Type B pancreatic cell (in vitro differentiated cells): ENCODE data around the gene ITPA. TPM values are rescaled to one million over a fixed set of nuclear protein-coding genes. Genes with fewer than 3 reads are reported as not detected.
"Not testable (repeated sequence)": the region's sequence is repeated elsewhere in the genome, so short reads cannot be mapped to it uniquely, and the experiment has no call there.

Experiments used
- DNase-seq: peaks from one replicate; pipeline ENCODE4 v3.0.0; 2021; ENCODE audit warnings: mixed read lengths; ENCODE audit not compliant: unreplicated experiment; ENCODE audit errors: extremely low spot score
- H3K27ac Mint-ChIP-seq: 2 replicates; pipeline ENCODE4 v1.8.0; 2021; ENCODE audit warnings: mild to moderate bottlenecking, mixed read lengths
- H3K27me3 Mint-ChIP-seq: 2 replicates; pipeline ENCODE4 v1.8.0; 2021; ENCODE audit warnings: mixed read lengths
- H3K36me3 Mint-ChIP-seq: 2 replicates; pipeline ENCODE4 v1.8.0; 2021; ENCODE audit warnings: mixed read lengths
- H3K4me1 Mint-ChIP-seq: one replicate; pipeline ENCODE4 v1.8.0; 2021; ENCODE audit warnings: mixed read lengths; ENCODE audit not compliant: unreplicated experiment
- H3K4me3 Mint-ChIP-seq: 2 replicates; pipeline ENCODE4 v1.8.0; 2021; ENCODE audit warnings: mild to moderate bottlenecking, mixed read lengths
- H3K9me3 Mint-ChIP-seq: 2 replicates; pipeline ENCODE4 v1.8.0; 2021; ENCODE audit warnings: mixed read lengths
- total RNA-seq: library from RNA; stranded (reverse); gene quantifications from 2 replicates; pipeline ENCODE4 v1.2.1, GENCODE V29; 2021; ENCODE audit warnings: low replicate concordance
- TF ChIP-seq, protein P1 (sequence below): fragments of 200-600 bp; sonication (generic); conservative IDR thresholded peaks from 2 replicates; pipeline ENCODE4 v1.5.0; 2021; ENCODE audit warnings: antibody characterized with exemption, mild to moderate bottlenecking

Gene ITPA
- total RNA-seq, 1 donor from 2014 or later, result 59.7 TPM

DNA sequence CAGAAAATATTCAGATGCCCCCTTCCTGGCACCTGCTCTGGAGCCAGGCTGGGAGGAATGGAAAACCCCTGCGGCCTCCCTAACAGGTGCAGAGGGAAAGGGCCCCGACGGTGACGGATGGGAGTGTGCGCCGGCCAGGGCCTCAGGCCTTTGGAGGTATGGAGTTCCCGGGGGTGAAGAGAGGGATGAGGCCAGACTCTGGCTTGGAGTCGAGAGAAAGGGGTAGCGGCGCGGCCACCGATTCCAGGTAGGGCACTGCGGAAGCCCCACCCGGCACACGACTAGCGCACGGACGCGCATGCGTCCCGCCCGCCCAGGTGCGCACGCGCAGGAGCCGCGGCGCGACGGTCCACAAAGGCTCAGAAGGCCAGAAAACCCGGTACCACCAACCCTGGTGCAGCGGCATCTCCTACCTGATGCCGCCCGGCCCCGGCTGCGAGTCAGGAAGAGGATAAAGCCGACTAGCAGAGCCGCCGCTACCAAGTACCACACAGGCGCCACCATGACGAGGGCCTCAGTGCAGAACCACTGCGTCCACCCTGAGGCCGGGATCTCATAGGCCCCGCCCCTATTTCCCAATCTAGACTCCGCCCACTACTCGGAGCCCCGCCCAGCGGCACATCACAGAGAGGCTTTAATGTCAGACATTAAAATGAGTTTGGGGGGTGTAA is 5.0 kb upstream of the ITPA start, which contains the start of gene DDRGK1:
TSS of gene DDRGK1 (minus strand) at position 559 of the 671 bp plus-strand sequence. CDS start at position 504, 55 bp downstream.
- H3K36me3 Mint-ChIP-seq, result peaks cover 14% of the 10 kb centered on the region
- no peaks in the 10 kb centered on the region for H3K9me3 Mint-ChIP-seq
- H3K4me1 Mint-ChIP-seq, result peaks cover 14% of the 10 kb centered on the region
- DNase-seq, result peak; percentile 87
- H3K27ac Mint-ChIP-seq, result peak within 1 kb of the TSS; percentile 93
- TF ChIP-seq, protein P1, sequence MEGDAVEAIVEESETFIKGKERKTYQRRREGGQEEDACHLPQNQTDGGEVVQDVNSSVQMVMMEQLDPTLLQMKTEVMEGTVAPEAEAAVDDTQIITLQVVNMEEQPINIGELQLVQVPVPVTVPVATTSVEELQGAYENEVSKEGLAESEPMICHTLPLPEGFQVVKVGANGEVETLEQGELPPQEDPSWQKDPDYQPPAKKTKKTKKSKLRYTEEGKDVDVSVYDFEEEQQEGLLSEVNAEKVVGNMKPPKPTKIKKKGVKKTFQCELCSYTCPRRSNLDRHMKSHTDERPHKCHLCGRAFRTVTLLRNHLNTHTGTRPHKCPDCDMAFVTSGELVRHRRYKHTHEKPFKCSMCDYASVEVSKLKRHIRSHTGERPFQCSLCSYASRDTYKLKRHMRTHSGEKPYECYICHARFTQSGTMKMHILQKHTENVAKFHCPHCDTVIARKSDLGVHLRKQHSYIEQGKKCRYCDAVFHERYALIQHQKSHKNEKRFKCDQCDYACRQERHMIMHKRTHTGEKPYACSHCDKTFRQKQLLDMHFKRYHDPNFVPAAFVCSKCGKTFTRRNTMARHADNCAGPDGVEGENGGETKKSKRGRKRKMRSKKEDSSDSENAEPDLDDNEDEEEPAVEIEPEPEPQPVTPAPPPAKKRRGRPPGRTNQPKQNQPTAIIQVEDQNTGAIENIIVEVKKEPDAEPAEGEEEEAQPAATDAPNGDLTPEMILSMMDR, result no peak
- H3K4me3 Mint-ChIP-seq, result peak within 1 kb of the TSS; percentile 96
- H3K27me3 Mint-ChIP-seq, result no peaks in the 10 kb centered on the region

DNA sequence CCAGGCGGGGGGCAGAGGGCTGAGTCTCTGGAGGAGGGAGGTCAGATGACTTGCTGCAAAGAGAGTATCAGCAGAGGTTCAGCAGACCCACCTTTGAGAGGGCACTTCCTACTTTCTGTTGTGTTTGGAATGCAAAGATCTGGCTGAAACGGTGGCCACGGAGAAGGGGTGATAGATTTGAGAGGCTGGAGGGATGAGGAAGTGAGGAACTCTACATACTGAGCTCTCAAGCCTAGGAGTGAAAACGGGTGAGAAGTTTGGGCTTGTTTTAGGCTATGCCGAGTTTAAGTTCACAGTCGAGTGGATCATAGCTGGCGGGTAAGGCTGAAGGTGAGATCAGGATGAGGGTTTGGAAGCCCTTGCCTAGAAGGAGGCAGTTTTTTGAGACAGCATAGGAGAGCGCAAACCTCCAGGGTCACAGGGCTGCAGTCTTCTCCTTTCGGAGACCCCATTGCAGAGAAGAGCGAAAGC is 477 bp upstream of the ITPA start:
- peaks cover 10% of the 10 kb centered on the region for H3K4me1 Mint-ChIP-seq
- TF ChIP-seq, protein P1, result no peak
- H3K36me3 Mint-ChIP-seq, result peaks cover 4% of the 10 kb centered on the region
- H3K4me3 Mint-ChIP-seq, result peak overlapping the region; percentile 93
- no peaks in the 10 kb centered on the region for H3K9me3 Mint-ChIP-seq
- peak overlapping the region; percentile 89 for H3K27ac Mint-ChIP-seq
- H3K27me3 Mint-ChIP-seq, result no peaks in the 10 kb centered on the region
- no peak for DNase-seq

DNA sequence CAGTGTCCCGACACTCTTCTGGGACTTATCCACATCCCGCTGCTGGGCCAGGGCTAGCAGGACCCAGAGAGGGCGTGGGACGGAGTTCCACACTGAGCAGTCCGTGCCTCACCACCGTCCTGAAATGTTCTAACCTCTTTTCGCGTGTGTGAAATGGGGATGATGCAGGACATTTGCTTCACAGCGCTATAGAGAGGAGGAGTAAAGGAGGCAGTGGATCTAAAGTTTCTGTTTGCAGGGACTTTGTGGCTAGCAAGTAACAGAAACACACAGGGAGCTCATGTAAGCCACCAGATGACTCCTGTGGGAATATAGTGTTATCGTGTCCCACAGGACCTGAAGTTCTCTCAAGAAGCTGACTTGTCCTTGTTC is 634 bp downstream of the ITPA start:
- DNase-seq, result no peak
- Mint-ChIP-seq H3K27me3 (no peaks in the 10 kb centered on the region), H3K4me1 (peaks cover 5% of the 10 kb centered on the region), H3K4me3 (peak overlapping the region; percentile 93), H3K27ac (peak overlapping the region; percentile 89), H3K36me3 (no peaks in the 10 kb centered on the region), H3K9me3 (no peaks in the 10 kb centered on the region)
- TF ChIP-seq, protein P1, result no peak

DNA sequence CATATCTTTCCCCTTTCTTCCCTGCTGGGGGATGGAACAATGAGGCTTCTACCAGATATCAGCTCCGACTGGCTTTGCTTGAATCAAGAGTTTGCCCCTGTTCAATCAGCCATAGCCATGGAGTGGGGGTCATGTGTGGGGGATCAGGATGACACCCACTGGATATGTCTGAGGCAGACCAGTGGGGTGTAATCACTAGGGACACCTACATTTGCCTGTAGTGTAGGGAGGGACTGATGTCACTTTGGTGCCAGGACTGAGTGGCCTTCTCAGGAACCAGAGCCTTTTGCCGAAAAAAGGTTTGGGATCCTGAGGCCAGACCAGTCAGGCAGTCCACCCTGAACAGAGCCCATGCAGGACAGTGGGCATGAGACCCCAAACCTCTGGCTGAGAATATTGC is 1.0 kb downstream of the ITPA start:
- Mint-ChIP-seq H3K4me3 (peak overlapping the region; percentile 93), H3K27ac (no peak overlapping the region), H3K27me3 (no peaks in the 10 kb centered on the region), H3K36me3 (no peaks in the 10 kb centered on the region), H3K4me1 (peaks cover 5% of the 10 kb centered on the region), H3K9me3 (no peaks in the 10 kb centered on the region)
- TF ChIP-seq, protein P1, result no peak
- no peak for DNase-seq

DNA sequence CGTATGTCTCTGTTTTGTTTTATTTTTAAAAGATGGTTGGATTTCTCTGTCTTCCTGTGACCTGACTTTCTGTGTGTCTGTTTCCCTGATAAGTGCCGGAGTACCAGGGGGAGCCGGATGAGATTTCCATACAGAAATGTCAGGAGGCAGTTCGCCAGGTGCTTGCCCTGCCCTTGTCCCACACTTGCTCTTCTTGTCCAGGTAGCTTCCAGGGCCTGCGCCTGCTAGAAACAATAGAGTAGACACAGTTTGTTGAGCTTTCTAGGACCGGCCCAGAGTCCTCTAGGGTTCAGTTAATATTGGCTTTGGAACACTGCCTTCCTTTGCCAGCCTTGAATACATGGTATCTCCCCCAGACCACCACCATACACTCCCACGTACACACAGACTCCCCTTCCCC is 3.9 kb downstream of the ITPA start:
- Mint-ChIP-seq H3K27me3 (no peaks in the 10 kb centered on the region), H3K4me3 (no peak overlapping the region), H3K9me3 (no peaks in the 10 kb centered on the region), H3K4me1 (peaks cover 5% of the 10 kb centered on the region), H3K36me3 (no peaks in the 10 kb centered on the region), H3K27ac (no peak overlapping the region)
- no peak for DNase-seq
- TF ChIP-seq, protein P1, result no peak

DNA sequence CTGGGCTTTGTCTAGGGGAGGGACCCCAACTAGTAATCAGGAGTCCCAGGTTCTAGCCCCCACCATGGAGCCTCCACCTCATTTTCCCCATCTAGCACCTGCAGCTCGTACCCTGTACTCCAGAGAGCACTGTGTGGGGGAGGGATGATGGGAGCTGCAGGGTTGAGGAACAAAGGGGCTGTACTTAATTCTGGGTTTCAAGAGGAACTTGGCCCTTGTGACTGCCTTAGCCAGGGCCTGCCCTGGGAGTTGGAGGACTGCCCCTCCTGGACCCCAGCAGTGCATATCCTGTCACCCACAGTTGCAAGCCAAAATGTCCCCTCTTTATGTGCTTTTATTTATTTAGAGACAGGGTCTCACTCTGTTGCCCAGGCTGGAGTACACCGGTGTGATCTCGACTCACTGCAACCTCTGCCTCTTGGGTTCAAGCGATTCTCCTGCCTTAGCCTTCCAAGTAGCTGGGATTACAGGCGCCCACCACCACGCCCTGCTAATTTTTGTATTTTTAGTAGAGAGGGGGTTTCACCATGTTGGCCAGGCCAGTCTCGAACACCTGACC is 6.1 kb downstream of the ITPA start:
- H3K36me3 Mint-ChIP-seq, H3K4me3 Mint-ChIP-seq, H3K27ac Mint-ChIP-seq, H3K9me3 Mint-ChIP-seq, H3K4me1 Mint-ChIP-seq, DNase-seq, H3K27me3 Mint-ChIP-seq: not testable (repeated sequence)
